Astrocyte (in vitro differentiated cells and primary cell): ENCODE measurements around the gene HNRNPM.

Source experiments
- EZH2 ChIP-seq: IDR thresholded peaks from 2 replicates; pipeline ENCODE4 v1.6.1; 2012; ENCODE audit warnings: mild to moderate bottlenecking, low read length, inconsistent platforms; ENCODE audit not compliant: insufficient read depth
- TF ChIP-seq, protein P1 (sequence below): IDR thresholded peaks from 2 replicates; pipeline ENCODE4 v1.5.1; 2011; ENCODE audit warnings: low read depth, mild to moderate bottlenecking, inconsistent platforms, low read length, moderate library complexity; ENCODE audit not compliant: insufficient read depth

DNA sequence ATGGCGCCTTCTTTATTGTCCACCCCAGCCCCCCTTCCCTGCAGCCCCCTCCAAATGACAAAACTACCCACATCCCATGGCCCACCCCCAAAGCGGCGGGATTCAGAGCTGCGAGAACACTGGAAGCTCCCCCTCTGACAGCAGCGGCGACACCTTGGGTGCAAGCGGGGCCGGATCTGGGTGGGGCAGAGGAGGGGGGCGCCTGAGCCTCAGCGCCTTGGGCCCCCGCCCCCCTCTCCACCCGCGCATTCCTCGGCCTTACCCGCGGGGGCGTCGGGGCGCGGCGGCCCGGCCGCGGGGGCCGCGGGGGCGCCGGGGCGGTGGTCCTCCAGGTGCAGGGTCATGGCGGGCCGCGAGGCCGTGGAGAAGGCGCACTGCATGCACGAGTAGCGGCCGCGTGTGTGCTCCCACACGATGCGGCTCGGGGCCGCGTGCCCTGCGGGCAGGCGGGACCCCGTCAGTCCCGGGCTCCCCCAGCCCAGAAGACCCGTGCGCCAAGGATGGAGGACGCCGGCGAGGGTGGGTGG, 65.9 kb downstream of the HNRNPM start:
- TF ChIP-seq, protein P1, sequence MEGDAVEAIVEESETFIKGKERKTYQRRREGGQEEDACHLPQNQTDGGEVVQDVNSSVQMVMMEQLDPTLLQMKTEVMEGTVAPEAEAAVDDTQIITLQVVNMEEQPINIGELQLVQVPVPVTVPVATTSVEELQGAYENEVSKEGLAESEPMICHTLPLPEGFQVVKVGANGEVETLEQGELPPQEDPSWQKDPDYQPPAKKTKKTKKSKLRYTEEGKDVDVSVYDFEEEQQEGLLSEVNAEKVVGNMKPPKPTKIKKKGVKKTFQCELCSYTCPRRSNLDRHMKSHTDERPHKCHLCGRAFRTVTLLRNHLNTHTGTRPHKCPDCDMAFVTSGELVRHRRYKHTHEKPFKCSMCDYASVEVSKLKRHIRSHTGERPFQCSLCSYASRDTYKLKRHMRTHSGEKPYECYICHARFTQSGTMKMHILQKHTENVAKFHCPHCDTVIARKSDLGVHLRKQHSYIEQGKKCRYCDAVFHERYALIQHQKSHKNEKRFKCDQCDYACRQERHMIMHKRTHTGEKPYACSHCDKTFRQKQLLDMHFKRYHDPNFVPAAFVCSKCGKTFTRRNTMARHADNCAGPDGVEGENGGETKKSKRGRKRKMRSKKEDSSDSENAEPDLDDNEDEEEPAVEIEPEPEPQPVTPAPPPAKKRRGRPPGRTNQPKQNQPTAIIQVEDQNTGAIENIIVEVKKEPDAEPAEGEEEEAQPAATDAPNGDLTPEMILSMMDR: no peak
- no peak for TF ChIP-seq EZH2
